Astrocyte (in vitro differentiated cells and primary cell): Measurements from ENCODE around the gene PIK3C2G. TPM values are rescaled to one million over a fixed set of nuclear protein-coding genes. Genes with fewer than 3 reads are reported as not detected.

ENCODE experiments used
- DNase-seq: peaks from one replicate; pipeline ENCODE4 v3.0.0-alpha.2; 2010; ENCODE audit warnings: low read depth
- FAIRE-seq: peaks from 2 replicates; lab custom pipeline; 2011; peaks lifted over from hg19 to GRCh38; lab: Jason Lieb, UNC
- H2AFZ ChIP-seq: 2 replicates; pipeline ENCODE4 v1.6.0; 2012; ENCODE audit warnings: low read depth, low read length, inconsistent platforms
- H3K27ac ChIP-seq: 2 replicates; pipeline ENCODE4 v1.5.1; 2011; ENCODE audit warnings: low read depth, low read length, inconsistent platforms
- H3K27me3 ChIP-seq: 2 replicates; pipeline ENCODE4 v1.6.0; 2011; ENCODE audit warnings: low read length, inconsistent platforms; ENCODE audit not compliant: insufficient read depth
- H3K36me3 ChIP-seq: 2 replicates; pipeline ENCODE4 v1.5.1; 2011; ENCODE audit warnings: low read length, inconsistent platforms; ENCODE audit not compliant: insufficient read depth
- H3K4me1 ChIP-seq: 2 replicates; pipeline ENCODE4 v1.5.1; 2011; ENCODE audit warnings: low read length, inconsistent platforms; ENCODE audit not compliant: insufficient read depth
- H3K4me2 ChIP-seq: 2 replicates; pipeline ENCODE4 v1.6.0; 2012; ENCODE audit warnings: low read length, inconsistent platforms
- H3K4me3 ChIP-seq: 2 replicates; pipeline ENCODE4 v1.5.1; 2011; ENCODE audit warnings: low read depth, mild to moderate bottlenecking, low read length, inconsistent platforms; ENCODE audit not compliant: insufficient read depth
- H3K79me2 ChIP-seq: 2 replicates; pipeline ENCODE4 v1.6.0; 2012; ENCODE audit warnings: mild to moderate bottlenecking, low read length, inconsistent platforms; ENCODE audit not compliant: insufficient read depth
- H3K9ac ChIP-seq: 2 replicates; pipeline ENCODE4 v1.6.0; 2012; ENCODE audit warnings: mild to moderate bottlenecking, low read length, inconsistent platforms
- H3K9me3 ChIP-seq: 2 replicates; pipeline ENCODE4 v1.5.1; 2012; ENCODE audit warnings: low read depth, mild to moderate bottlenecking, low read length, inconsistent platforms; ENCODE audit not compliant: insufficient read depth
- H4K20me1 ChIP-seq: 2 replicates; pipeline ENCODE4 v1.6.0; 2012; ENCODE audit warnings: low read length, inconsistent platforms; ENCODE audit not compliant: insufficient read depth
- H3K27ac Mint-ChIP-seq: one replicate; pipeline ENCODE4 v1.8.0; 2021; ENCODE audit warnings: mild to moderate bottlenecking, mixed read lengths; ENCODE audit not compliant: unreplicated experiment
- H3K27me3 Mint-ChIP-seq: one replicate; pipeline ENCODE4 v1.8.0; 2021; ENCODE audit warnings: low read depth, mixed read lengths; ENCODE audit not compliant: unreplicated experiment
- H3K36me3 Mint-ChIP-seq: one replicate; pipeline ENCODE4 v1.8.0; 2021; ENCODE audit warnings: low read depth, mixed read lengths; ENCODE audit not compliant: unreplicated experiment
- H3K4me1 Mint-ChIP-seq: one replicate; pipeline ENCODE4 v1.8.0; 2021; ENCODE audit warnings: low read depth, mixed read lengths; ENCODE audit not compliant: unreplicated experiment
- H3K4me3 Mint-ChIP-seq: one replicate; pipeline ENCODE4 v1.8.0; 2021; ENCODE audit warnings: mild to moderate bottlenecking, moderate library complexity, mixed read lengths; ENCODE audit not compliant: unreplicated experiment
- H3K9me3 Mint-ChIP-seq: one replicate; pipeline ENCODE4 v1.8.0; 2021; ENCODE audit warnings: mild to moderate bottlenecking, mixed read lengths; ENCODE audit not compliant: unreplicated experiment
- EZH2 ChIP-seq: IDR thresholded peaks from 2 replicates; pipeline ENCODE4 v1.6.1; 2012; ENCODE audit warnings: mild to moderate bottlenecking, low read length, inconsistent platforms; ENCODE audit not compliant: insufficient read depth
- total RNA-seq: library from RNA; stranded (reverse); gene quantifications from 2 replicates; pipeline ENCODE4 v1.2.1, GENCODE V29; 2021
- TF ChIP-seq, protein P1 (sequence below): IDR thresholded peaks from 2 replicates; pipeline ENCODE4 v1.5.1; 2011; ENCODE audit warnings: low read depth, mild to moderate bottlenecking, inconsistent platforms, low read length, moderate library complexity; ENCODE audit not compliant: insufficient read depth

Gene PIK3C2G
- total RNA-seq, 1 donor from 2014 or later = 0.05 TPM

DNA sequence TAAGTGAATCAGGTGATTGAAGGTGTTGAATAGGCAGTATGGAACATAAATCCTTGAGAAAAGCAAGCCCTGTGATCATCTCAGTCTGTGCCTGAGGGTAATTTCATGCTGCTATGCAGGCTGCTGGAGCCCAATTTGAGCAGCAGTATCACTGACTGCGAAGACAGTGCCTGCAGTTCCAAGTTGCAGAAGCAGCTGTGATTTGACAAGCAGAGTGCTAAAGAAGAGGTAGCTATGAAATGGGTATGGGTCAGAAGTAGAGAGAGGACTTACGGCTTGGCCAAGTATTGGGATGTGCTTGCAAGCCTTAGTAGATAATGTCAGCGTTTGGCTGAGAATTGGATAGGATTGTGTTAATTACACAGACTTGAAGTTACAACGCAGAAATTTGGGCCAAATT is 22.5 kb downstream of the PIK3C2G start:
- Mint-ChIP-seq H3K9me3 (no peaks in the 10 kb centered on the region), H3K4me3 (no peak overlapping the region), H3K36me3 (no peaks in the 10 kb centered on the region), H3K27ac (no peak overlapping the region), H3K4me1 (peaks cover 5% of the 10 kb centered on the region), H3K27me3 (no peaks in the 10 kb centered on the region)
- Histone ChIP-seq H3K9ac (no peak overlapping the region), H3K4me3 (no peak overlapping the region), H3K36me3 (no peaks in the 10 kb centered on the region), H4K20me1 (no peaks in the 10 kb centered on the region), H3K9me3 (no peaks in the 10 kb centered on the region), H3K4me1 (no peaks in the 10 kb centered on the region), H2AFZ (no peak overlapping the region), H3K27ac (no peak overlapping the region), H3K79me2 (no peaks in the 10 kb centered on the region), H3K4me2 (no peak overlapping the region), H3K27me3 (no peaks in the 10 kb centered on the region)
- TF ChIP-seq EZH2 = no peak
- TF ChIP-seq, protein P1, sequence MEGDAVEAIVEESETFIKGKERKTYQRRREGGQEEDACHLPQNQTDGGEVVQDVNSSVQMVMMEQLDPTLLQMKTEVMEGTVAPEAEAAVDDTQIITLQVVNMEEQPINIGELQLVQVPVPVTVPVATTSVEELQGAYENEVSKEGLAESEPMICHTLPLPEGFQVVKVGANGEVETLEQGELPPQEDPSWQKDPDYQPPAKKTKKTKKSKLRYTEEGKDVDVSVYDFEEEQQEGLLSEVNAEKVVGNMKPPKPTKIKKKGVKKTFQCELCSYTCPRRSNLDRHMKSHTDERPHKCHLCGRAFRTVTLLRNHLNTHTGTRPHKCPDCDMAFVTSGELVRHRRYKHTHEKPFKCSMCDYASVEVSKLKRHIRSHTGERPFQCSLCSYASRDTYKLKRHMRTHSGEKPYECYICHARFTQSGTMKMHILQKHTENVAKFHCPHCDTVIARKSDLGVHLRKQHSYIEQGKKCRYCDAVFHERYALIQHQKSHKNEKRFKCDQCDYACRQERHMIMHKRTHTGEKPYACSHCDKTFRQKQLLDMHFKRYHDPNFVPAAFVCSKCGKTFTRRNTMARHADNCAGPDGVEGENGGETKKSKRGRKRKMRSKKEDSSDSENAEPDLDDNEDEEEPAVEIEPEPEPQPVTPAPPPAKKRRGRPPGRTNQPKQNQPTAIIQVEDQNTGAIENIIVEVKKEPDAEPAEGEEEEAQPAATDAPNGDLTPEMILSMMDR = no peak
- DNase-seq (no peak), FAIRE-seq (no peak)

DNA sequence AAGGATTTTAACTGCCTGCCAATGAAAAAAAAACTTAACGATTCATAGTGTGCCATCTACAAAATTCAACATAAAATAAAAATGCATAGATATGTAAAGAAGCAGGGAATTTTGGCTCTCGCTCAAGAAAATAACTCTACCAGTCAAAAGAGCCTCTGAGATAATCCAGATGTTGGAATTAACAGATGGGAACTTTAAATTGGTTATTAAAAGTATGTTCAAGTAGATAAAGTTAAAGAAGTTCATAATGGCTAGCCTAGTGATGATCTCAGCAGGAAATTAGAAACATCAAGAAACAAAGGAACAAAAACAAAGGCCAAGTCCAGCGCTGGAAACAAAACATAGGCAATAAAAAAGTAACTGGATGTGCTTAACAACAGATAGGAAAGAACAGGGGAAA is 23.1 kb downstream of the PIK3C2G start:
- H3K27me3 Mint-ChIP-seq = no peaks in the 10 kb centered on the region
- Histone ChIP-seq H3K4me1 (no peaks in the 10 kb centered on the region), H3K4me2 (no peak overlapping the region), H3K9me3 (no peaks in the 10 kb centered on the region), H3K4me3 (no peak overlapping the region), H3K27me3 (no peaks in the 10 kb centered on the region), H2AFZ (no peak overlapping the region), H4K20me1 (no peaks in the 10 kb centered on the region), H3K79me2 (no peaks in the 10 kb centered on the region), H3K9ac (no peak overlapping the region), H3K36me3 (no peaks in the 10 kb centered on the region), H3K27ac (no peak overlapping the region)
- H3K9me3 Mint-ChIP-seq = no peaks in the 10 kb centered on the region
- H3K4me3 Mint-ChIP-seq = no peak overlapping the region
- DNase-seq (no peak), FAIRE-seq (no peak)
- peaks cover 5% of the 10 kb centered on the region for H3K4me1 Mint-ChIP-seq
- H3K36me3 Mint-ChIP-seq = no peaks in the 10 kb centered on the region
- TF ChIP-seq, protein P1 = no peak
- no peak for TF ChIP-seq EZH2
- no peak overlapping the region for H3K27ac Mint-ChIP-seq

DNA sequence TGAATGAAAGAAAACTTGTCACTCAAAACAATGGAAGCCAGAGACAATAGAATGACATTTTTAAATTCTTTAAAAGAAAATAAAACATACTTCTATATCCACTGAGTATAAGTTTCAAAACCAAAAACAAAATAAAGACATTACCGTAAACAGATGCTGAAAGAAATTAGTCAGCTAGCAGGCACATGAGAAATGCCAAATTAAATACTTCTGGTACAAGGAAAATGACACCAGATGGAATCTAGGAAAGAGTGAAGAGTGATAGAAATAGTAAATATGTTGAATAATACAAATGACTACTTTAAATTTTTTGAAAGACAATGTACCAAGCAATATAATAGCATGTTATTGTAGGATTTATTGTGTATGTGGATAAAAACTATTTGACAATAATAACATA is 23.8 kb downstream of the PIK3C2G start:
- H3K9me3 ChIP-seq = no peaks in the 10 kb centered on the region
- H3K9me3 Mint-ChIP-seq = no peaks in the 10 kb centered on the region
- DNase-seq = no peak
- no peak overlapping the region for H3K27ac Mint-ChIP-seq
- peaks cover 5% of the 10 kb centered on the region for H3K4me1 Mint-ChIP-seq
- FAIRE-seq = no peak
- H3K36me3 Mint-ChIP-seq = no peaks in the 10 kb centered on the region
- no peaks in the 10 kb centered on the region for H3K36me3 ChIP-seq
- no peaks in the 10 kb centered on the region for H3K27me3 Mint-ChIP-seq
- no peak overlapping the region for H3K4me3 ChIP-seq
- H3K9ac ChIP-seq = no peak overlapping the region
- TF ChIP-seq, protein P1 = no peak
- TF ChIP-seq EZH2 = no peak
- no peak overlapping the region for H3K4me2 ChIP-seq
- H3K4me3 Mint-ChIP-seq = no peak overlapping the region
- no peaks in the 10 kb centered on the region for H3K79me2 ChIP-seq
- no peaks in the 10 kb centered on the region for H3K27me3 ChIP-seq
- H3K4me1 ChIP-seq = no peaks in the 10 kb centered on the region
- no peak overlapping the region for H3K27ac ChIP-seq
- no peaks in the 10 kb centered on the region for H4K20me1 ChIP-seq
- H2AFZ ChIP-seq = no peak overlapping the region
